Liver (tissue), 3 donors: Measurements from ENCODE around the gene XYLT1.

ENCODE experiments used
- CTCF ChIP-seq: fragments of 150-350 bp; IDR thresholded peaks from 2 replicates; pipeline ENCODE4 v1.5.1; 2017; ENCODE audit warnings: improper control_type of control experiment, low read depth, low read length; ENCODE audit not compliant: missing input control
- EGR1 ChIP-seq, 2 donors: IDR thresholded peaks; 2 replicates each; pipeline ENCODE4 v1.6.1; 2016 to 2018; ENCODE audit warnings: antibody characterized with exemption in 2 of 2, low read depth in 2 of 2
- GABPA ChIP-seq, 2 donors: IDR thresholded peaks in 1 of 2; conservative IDR thresholded peaks in 1 of 2; 2 replicates each; pipeline ENCODE4 v1.6.1; 2016; ENCODE audit warnings: antibody characterized with exemption in 2 of 2, mild to moderate bottlenecking in 1 of 2, moderate library complexity in 1 of 2
- RAD21 ChIP-seq, 2 donors: IDR thresholded peaks; 2 replicates each; pipeline ENCODE4 v1.6.1; 2016; ENCODE audit warnings: antibody characterized with exemption in 2 of 2, mild to moderate bottlenecking in 2 of 2
- REST ChIP-seq: IDR thresholded peaks from 2 replicates; pipeline ENCODE4 v1.6.1; 2016; ENCODE audit warnings: antibody characterized with exemption, mild to moderate bottlenecking
- TF ChIP-seq, protein P1 (sequence below): IDR thresholded peaks from 2 replicates; pipeline ENCODE4 v1.6.1; 2016; ENCODE audit warnings: antibody characterized with exemption
- donor health status: healthy.
- donor health status: healthy.

DNA sequence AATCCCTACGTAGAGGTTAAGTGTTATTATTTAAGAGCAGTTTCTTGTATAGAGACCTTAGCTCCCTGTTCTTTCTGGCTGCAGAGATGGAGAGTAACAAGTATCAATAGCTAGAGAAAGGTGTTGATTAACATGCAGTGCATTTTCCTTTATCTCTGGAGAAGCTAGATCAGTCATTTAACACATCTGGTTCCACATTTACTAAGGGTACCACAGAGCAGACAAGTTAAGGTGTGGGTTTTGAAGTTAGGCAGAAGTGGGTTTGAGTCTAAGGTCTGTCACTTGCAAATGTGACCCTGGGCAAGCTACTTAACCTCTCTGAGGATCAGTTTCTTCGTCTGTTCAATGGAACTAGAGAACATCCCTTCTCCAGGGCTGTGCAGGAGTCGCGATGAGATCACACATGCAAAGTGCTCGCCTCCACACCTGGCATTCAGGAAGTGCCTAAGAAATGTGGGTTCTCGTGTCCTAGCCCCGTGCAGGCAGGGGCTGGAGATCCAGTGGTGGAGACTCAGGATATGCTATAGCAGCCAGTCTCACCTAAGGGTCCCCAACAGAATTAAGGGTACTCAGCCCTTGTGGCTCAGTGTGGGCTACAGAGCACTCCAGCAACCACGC is 224.4 kb downstream of the XYLT1 start:
- TF ChIP-seq CTCF, result no peak
- no peak for TF ChIP-seq EGR1 (IDR thresholded peaks at IDR 0.05; ENCODE audit: low read depth in 2 of 2)
- TF ChIP-seq REST, result no peak
- no peak for TF ChIP-seq RAD21 (IDR thresholded peaks at IDR 0.05)
- TF ChIP-seq, protein P1, sequence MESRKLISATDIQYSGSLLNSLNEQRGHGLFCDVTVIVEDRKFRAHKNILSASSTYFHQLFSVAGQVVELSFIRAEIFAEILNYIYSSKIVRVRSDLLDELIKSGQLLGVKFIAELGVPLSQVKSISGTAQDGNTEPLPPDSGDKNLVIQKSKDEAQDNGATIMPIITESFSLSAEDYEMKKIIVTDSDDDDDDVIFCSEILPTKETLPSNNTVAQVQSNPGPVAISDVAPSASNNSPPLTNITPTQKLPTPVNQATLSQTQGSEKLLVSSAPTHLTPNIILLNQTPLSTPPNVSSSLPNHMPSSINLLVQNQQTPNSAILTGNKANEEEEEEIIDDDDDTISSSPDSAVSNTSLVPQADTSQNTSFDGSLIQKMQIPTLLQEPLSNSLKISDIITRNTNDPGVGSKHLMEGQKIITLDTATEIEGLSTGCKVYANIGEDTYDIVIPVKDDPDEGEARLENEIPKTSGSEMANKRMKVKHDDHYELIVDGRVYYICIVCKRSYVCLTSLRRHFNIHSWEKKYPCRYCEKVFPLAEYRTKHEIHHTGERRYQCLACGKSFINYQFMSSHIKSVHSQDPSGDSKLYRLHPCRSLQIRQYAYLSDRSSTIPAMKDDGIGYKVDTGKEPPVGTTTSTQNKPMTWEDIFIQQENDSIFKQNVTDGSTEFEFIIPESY, result no peak
- no peak for TF ChIP-seq GABPA (IDR thresholded peaks at IDR 0.05 in 1 of 2, conservative IDR thresholded peaks at IDR 0.05 in 1 of 2)
